ENCODE data around the gene KCNK16. TPM values are rescaled to one million over a fixed set of nuclear protein-coding genes. Genes with fewer than 3 reads are reported as not detected.

Gene KCNK16
- total and polyA plus RNA-seq, 2 of the 4 experiments (the other 2 are of a cell fraction): not detected

DNA sequence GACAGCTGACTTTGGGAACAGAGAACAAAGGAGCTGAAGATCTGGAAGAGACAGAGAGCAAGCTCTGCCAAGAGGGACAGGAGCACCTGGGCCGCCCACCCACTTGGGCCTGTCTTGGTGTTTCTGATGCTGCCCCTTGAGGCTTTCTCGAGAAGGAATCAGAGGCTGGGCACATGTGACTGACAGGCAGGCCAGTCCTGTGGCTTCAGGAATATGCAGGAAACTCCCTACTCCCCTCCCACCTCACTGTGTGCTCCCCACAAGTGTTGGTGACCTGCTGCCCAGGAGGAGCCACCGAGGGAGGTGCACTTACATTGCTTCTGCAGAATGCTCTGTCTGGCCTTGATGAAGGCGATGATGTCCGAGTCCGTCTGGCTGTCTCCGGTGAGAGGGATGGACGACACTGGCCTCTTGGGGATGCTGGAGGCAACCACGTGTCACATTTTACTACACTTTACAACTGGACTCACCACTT lies 20.9 kb upstream of the KCNK16 start:
- H3K4ac ChIP-seq (ENCODE audit: low read depth, low read length): no peak overlapping the region
- DNase-seq (no peak), ATAC-seq (ENCODE audit: low read depth) (no peak)
- no peak overlapping the region for H4K5ac ChIP-seq (ENCODE audit: low read depth, low read length)
- H2AK9ac ChIP-seq (replicated peaks; ENCODE audit: low read depth, low read length, poor library complexity): no peak overlapping the region
- H3K9me1 ChIP-seq (ENCODE audit: insufficient read depth, low read length): no peaks in the 10 kb centered on the region
- dilution Hi-C loops (cut with HindIII; ENCODE audit: low sequenced_read_pairs, unreplicated experiment): no loop called here
- H3K27ac ChIP-seq (ENCODE audit: insufficient read depth, low read length): no peak overlapping the region
- no peak overlapping the region for H3K4me2 ChIP-seq (ENCODE audit: low read depth, low read length)
- no peak overlapping the region for H2BK120ac ChIP-seq (ENCODE audit: low read depth, low read length)
- H3K23ac ChIP-seq (ENCODE audit: low read depth, low read length): no peak overlapping the region
- WGBS, 2 experiments (ENCODE audit: extremely low coverage in 2 of 2, insufficient read length in 1 of 2): no CpG with 5 or more reads among the region's 9 CpGs
- H3K79me1 ChIP-seq (ENCODE audit: low read depth in 1 of 2, low read length in 2 of 2): no peaks in the 10 kb centered on the region
- CTCF ChIA-PET: no interaction called here
- H4K8ac ChIP-seq (ENCODE audit: low read depth in 2 of 2, low read length in 2 of 2): no peak overlapping the region
- no peaks in the 10 kb centered on the region for H3K4me1 ChIP-seq (ENCODE audit: control insufficient read depth, insufficient read depth, low read length)
- no peaks in the 10 kb centered on the region for H3K9me3 ChIP-seq (ENCODE audit: control insufficient read depth, insufficient read depth, low read length)
- no peak overlapping the region for H4K91ac ChIP-seq (ENCODE audit: insufficient read depth, low read depth, low read length)
- in situ Hi-C loops (cut with MboI; ENCODE audit: low sequenced_read_pairs): loop anchor here (10.0 kb wide), 1 partner anchor 971 kb away; no protein-coding TSS in a partner anchor
- TF ChIP-seq CHD1 (IDR thresholded peaks at IDR 0.05; ENCODE audit: low read depth, low read length) (no peak), MXI1 (IDR thresholded peaks at IDR 0.05; ENCODE audit: borderline replicate concordance, low read depth, low read length) (no peak), FOS (IDR thresholded peaks at IDR 0.05; ENCODE audit: low read depth, low read length) (no peak), RAD21 (IDR thresholded peaks at IDR 0.05; ENCODE audit: low read length) (no peak), MAFK (IDR thresholded peaks at IDR 0.05; ENCODE audit: low read depth, low read length) (no peak), BHLHE40 (IDR thresholded peaks at IDR 0.05; ENCODE audit: low read depth, low read length) (no peak), RFX5 (IDR thresholded peaks at IDR 0.05; ENCODE audit: low read depth, low read length) (no peak), NFE2L2 (IDR thresholded peaks at IDR 0.05; ENCODE audit: low read depth, low read length) (no peak)
- TF ChIP-seq, protein P1, sequence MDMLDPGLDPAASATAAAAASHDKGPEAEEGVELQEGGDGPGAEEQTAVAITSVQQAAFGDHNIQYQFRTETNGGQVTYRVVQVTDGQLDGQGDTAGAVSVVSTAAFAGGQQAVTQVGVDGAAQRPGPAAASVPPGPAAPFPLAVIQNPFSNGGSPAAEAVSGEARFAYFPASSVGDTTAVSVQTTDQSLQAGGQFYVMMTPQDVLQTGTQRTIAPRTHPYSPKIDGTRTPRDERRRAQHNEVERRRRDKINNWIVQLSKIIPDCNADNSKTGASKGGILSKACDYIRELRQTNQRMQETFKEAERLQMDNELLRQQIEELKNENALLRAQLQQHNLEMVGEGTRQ (IDR thresholded peaks at IDR 0.05; ENCODE audit: low read depth, low read length): no peak
- TF ChIP-seq, protein P2, sequence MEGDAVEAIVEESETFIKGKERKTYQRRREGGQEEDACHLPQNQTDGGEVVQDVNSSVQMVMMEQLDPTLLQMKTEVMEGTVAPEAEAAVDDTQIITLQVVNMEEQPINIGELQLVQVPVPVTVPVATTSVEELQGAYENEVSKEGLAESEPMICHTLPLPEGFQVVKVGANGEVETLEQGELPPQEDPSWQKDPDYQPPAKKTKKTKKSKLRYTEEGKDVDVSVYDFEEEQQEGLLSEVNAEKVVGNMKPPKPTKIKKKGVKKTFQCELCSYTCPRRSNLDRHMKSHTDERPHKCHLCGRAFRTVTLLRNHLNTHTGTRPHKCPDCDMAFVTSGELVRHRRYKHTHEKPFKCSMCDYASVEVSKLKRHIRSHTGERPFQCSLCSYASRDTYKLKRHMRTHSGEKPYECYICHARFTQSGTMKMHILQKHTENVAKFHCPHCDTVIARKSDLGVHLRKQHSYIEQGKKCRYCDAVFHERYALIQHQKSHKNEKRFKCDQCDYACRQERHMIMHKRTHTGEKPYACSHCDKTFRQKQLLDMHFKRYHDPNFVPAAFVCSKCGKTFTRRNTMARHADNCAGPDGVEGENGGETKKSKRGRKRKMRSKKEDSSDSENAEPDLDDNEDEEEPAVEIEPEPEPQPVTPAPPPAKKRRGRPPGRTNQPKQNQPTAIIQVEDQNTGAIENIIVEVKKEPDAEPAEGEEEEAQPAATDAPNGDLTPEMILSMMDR (conservative IDR thresholded peaks at IDR 0.05; ENCODE audit: low read depth, low read length): no peak
- TF ChIP-seq, protein P3, sequence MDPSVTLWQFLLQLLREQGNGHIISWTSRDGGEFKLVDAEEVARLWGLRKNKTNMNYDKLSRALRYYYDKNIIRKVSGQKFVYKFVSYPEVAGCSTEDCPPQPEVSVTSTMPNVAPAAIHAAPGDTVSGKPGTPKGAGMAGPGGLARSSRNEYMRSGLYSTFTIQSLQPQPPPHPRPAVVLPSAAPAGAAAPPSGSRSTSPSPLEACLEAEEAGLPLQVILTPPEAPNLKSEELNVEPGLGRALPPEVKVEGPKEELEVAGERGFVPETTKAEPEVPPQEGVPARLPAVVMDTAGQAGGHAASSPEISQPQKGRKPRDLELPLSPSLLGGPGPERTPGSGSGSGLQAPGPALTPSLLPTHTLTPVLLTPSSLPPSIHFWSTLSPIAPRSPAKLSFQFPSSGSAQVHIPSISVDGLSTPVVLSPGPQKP (IDR thresholded peaks at IDR 0.05; ENCODE audit: borderline replicate concordance, low read depth, low read length): no peak
- H2AFZ ChIP-seq (replicated peaks; ENCODE audit: low read length, poor library complexity): peak overlapping the region; percentile 7
- H2BK5ac ChIP-seq (ENCODE audit: low read depth, low read length, poor library complexity, severe bottlenecking): no peak overlapping the region
- no peak overlapping the region for H2AK5ac ChIP-seq (ENCODE audit: low read depth, low read length)
- POLR2A ChIA-PET (ENCODE audit: unreplicated experiment): no interaction called here
- intact Hi-C loops (cut with micrococcal nuclease): loop anchor here (10.0 kb wide), 2 partner anchors 1681 to 1721 kb away; no protein-coding TSS in a partner anchor
- H3K56ac ChIP-seq (ENCODE audit: extremely low read depth, insufficient read depth, low read length): no peak overlapping the region
- H2BK15ac ChIP-seq (ENCODE audit: low read depth, low read length): no peak overlapping the region
- no peak overlapping the region for H3K18ac ChIP-seq (ENCODE audit: low read depth, low read length)
- H3K9ac ChIP-seq (ENCODE audit: low read depth, low read length): no peak overlapping the region
- no peaks in the 10 kb centered on the region for H4K20me1 ChIP-seq (ENCODE audit: insufficient read depth, low read length)
- H3K27me3 ChIP-seq (ENCODE audit: control insufficient read depth, insufficient read depth, low read length): peaks cover 2% of the 10 kb centered on the region; the same call in 1 of the 2 replicates
- H3K4me3 ChIP-seq (ENCODE audit: insufficient read depth, low read depth, low read length): no peak overlapping the region
- no peak overlapping the region for H2BK20ac ChIP-seq (ENCODE audit: low read depth, low read length)
- H3K14ac ChIP-seq (replicated peaks; ENCODE audit: low read depth, low read length): no peak overlapping the region
- no TSS peak for BruUV-seq (replicated peaks)
- no peaks in the 10 kb centered on the region for H3K36me3 ChIP-seq (ENCODE audit: control insufficient read depth, insufficient read depth, low read length)

Measured in IMR-90 (cell line).